Stomach (tissue), 9 donors: ENCODE measurements around the gene NCKAP5L. TPM values are rescaled to one million over a fixed set of nuclear protein-coding genes. Genes with fewer than 3 reads are reported as not detected.

Experiments
- DNase-seq, 2 donors: peaks; one replicate each; pipeline versions ENCODE4 v3.0.0 to v3.0.0-alpha.2; 2013 to 2019
- H3K27ac ChIP-seq, 5 donors: fragments of 200-600 bp in 4 of 5; sonication (generic) in 4 of 5; one replicate each; pipeline ENCODE4 v1.5.1; 2013 to 2019; ENCODE audit warnings: mild to moderate bottlenecking in 1 of 5, moderate library complexity in 1 of 5
- H3K27me3 ChIP-seq, 3 donors: fragments of 200-600 bp; sonication (generic); one replicate each; pipeline ENCODE4 v1.5.1; 2017 to 2019; ENCODE audit warnings: mixed run types in 1 of 3
- H3K36me3 ChIP-seq, 4 donors: fragments of 200-600 bp; sonication (generic); 1 replicate in 3 of 4; 2 replicates in 1 of 4; pipeline ENCODE4 v1.5.1; 2016 to 2019
- H3K4me1 ChIP-seq, 4 donors: fragments of 200-600 bp; sonication (generic); one replicate each; pipeline ENCODE4 v1.5.1; 2016 to 2019
- H3K4me3 ChIP-seq, 4 donors: fragments of 200-600 bp; sonication (generic) in 3 of 4; one replicate each; pipeline ENCODE4 v1.5.1; 2016 to 2019; ENCODE audit warnings: mild to moderate bottlenecking in 1 of 4
- H3K9me3 ChIP-seq, 4 donors: fragments of 200-600 bp; sonication (generic); one replicate each; pipeline ENCODE4 v1.5.1; 2016 to 2019
- EP300 ChIP-seq: sonication (generic); formaldehyde crosslinking; IDR thresholded peaks from one replicate; pipeline ENCODE4 v1.6.1; 2017; ENCODE audit warnings: antibody characterized with exemption
- POLR2A ChIP-seq, 4 donors: fragments of 450-650 bp; IDR thresholded peaks; one replicate each; pipeline ENCODE4 v1.6.1; 2016; ENCODE audit warnings: antibody characterized with exemption in 4 of 4, control low read depth in 2 of 4, mild to moderate bottlenecking in 1 of 4, moderate library complexity in 1 of 4
- POLR2AphosphoS5 ChIP-seq, 3 donors: sonication (generic); formaldehyde crosslinking; IDR thresholded peaks; one replicate each; pipeline ENCODE4 v1.6.1; 2016; ENCODE audit warnings: antibody characterized with exemption in 3 of 3
- WGBS, 5 donors: extraction: QIAGEN DNeasy Blood & Tissue Kit in 3 of 5; methylation state at CpG; one replicate each; pipeline versions ENCODE4 v1.1.5 to v1.1.7; 2013 to 2018; 5-methylcytosine and 5-hydroxymethylcytosine counted together
- intact Hi-C: fragments of 100-400 bp; cut with DNase I; formaldehyde crosslinking; loops from one replicate; pipeline ENCODE4 v1.15.1; 2023; ENCODE audit warnings: low total_unique reads
- polyA plus RNA-seq, 3 donors: library from polyadenylated mRNA; stranded (reverse); fragments of 200-250 nt; gene quantifications; one replicate each; pipeline ENCODE4 v1.2.3, GENCODE V29; 2013
- total RNA-seq, 5 donors: library from RNA; depleted of rRNA; stranded (reverse); fragments of >200 nt; gene quantifications; one replicate each; pipeline versions ENCODE4 v1.1.0 to v1.2.3, GENCODE V29; 2014 to 2016
- TF ChIP-seq, protein P1 (sequence below), 7 experiments: fragments of 450-650 bp in 4 of 7; fragments of 200-600 bp in 3 of 7; sonication (generic) in 3 of 7; IDR thresholded peaks; one replicate each; pipeline ENCODE4 v1.5.1; 2016 to 2019; ENCODE audit warnings: antibody characterized with exemption in 7 of 7, control low read depth in 2 of 7, mild to moderate bottlenecking in 1 of 7
- donor health status: healthy with polysubstance abuse.
- donor health status: Bipolar disorder and iron deficiency.
- donor health status: healthy.

Gene NCKAP5L
- total and polyA plus RNA-seq, 8 donors: 3.5 to 16.5 (median 7.0) TPM

GRCh38 chr12:49808686-49809380 is 19.4 kb downstream of the NCKAP5L start:
- peak in 1 of 2 donors; percentile 70 for DNase-seq
- Histone ChIP-seq H3K27ac (peak overlapping the region; percentile 43 to 81 (median 63)), H3K4me3 (no peak overlapping the region), H3K27me3 (no peaks in the 10 kb centered on the region), H3K36me3 (peaks cover 10 to 31% (median 27%) of the 10 kb centered on the region in 4 donors), H3K4me1 (peaks cover 8 to 35% (median 21%) of the 10 kb centered on the region in 4 donors), H3K9me3 (no peaks in the 10 kb centered on the region)
- intact Hi-C loops: no loop called here
- TF ChIP-seq POLR2AphosphoS5 (IDR thresholded peaks at IDR 0.05): no peak
- no peak for TF ChIP-seq POLR2A (IDR thresholded peaks at IDR 0.05)
- no peak for TF ChIP-seq EP300
- TF ChIP-seq, protein P1, sequence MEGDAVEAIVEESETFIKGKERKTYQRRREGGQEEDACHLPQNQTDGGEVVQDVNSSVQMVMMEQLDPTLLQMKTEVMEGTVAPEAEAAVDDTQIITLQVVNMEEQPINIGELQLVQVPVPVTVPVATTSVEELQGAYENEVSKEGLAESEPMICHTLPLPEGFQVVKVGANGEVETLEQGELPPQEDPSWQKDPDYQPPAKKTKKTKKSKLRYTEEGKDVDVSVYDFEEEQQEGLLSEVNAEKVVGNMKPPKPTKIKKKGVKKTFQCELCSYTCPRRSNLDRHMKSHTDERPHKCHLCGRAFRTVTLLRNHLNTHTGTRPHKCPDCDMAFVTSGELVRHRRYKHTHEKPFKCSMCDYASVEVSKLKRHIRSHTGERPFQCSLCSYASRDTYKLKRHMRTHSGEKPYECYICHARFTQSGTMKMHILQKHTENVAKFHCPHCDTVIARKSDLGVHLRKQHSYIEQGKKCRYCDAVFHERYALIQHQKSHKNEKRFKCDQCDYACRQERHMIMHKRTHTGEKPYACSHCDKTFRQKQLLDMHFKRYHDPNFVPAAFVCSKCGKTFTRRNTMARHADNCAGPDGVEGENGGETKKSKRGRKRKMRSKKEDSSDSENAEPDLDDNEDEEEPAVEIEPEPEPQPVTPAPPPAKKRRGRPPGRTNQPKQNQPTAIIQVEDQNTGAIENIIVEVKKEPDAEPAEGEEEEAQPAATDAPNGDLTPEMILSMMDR (IDR thresholded peaks at IDR 0.05): no peak
- WGBS, 5 donors: 60 to 80% (median 73%) methylated on average over 11 to 14 of the region's 14 CpGs

DNA sequence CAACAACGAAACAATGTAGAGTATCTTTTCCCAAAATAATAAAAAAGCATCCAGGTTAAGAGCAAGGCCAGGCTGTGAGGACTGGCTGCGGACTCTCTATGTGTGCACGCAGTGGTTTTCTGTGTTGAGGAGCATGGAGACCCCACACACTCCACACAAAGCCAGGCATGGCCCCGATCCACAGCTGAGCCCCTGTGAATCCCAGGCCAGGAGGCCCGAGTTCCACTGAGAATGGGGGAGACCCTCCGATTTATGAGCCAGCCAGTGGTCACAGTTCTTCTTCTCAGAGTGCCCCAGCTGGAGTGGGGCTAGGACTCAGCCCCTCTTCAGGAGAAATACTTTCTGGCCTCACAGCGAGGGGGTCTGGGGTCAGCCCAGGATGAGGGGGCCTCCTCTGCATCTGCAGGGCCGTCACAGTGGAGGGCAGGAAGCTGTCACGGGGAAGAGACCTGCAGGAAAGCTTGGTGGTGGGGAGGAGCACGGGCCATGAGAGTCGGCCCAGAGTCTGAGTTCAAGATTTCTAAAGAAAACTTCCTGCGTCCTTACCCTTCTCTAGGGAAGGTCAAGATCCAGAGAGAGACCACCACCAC is 20.1 kb downstream of the NCKAP5L start:
- Histone ChIP-seq H3K27ac (peak overlapping the region in 3 of 5 donors; percentile 63 to 81 (median 76)), H3K27me3 (no peaks in the 10 kb centered on the region), H3K9me3 (no peaks in the 10 kb centered on the region), H3K36me3 (peaks cover 12 to 38% (median 34%) of the 10 kb centered on the region in 4 donors), H3K4me1 (peaks cover 8 to 35% (median 21%) of the 10 kb centered on the region in 4 donors), H3K4me3 (no peak overlapping the region)
- TF ChIP-seq POLR2A (IDR thresholded peaks at IDR 0.05) (no peak), EP300 (no peak), POLR2AphosphoS5 (IDR thresholded peaks at IDR 0.05) (no peak)
- TF ChIP-seq, protein P1 (IDR thresholded peaks at IDR 0.05): no peak
- no peak for DNase-seq
- 79 to 89% (median 87%) methylated on average over 10 to 12 of the region's 12 CpGs for WGBS, 5 donors
- intact Hi-C loops: no loop called here

- Histone ChIP-seq H3K36me3 (peaks cover 24 to 51% (median 46%) of the 10 kb centered on the region in 4 donors), H3K9me3 (no peaks in the 10 kb centered on the region), H3K4me3 (no peak overlapping the region), H3K27me3 (no peaks in the 10 kb centered on the region), H3K27ac (no peak overlapping the region), H3K4me1 (peaks cover 8 to 35% (median 21%) of the 10 kb centered on the region in 4 donors)
- DNase-seq: no peak
- intact Hi-C loops: no loop called here
- 84 to 91% (median 89%) methylated on average over 7 of the region's 7 CpGs for WGBS, 5 donors
- TF ChIP-seq, protein P1 (IDR thresholded peaks at IDR 0.05): no peak
- TF ChIP-seq EP300 (no peak), POLR2A (IDR thresholded peaks at IDR 0.05) (no peak), POLR2AphosphoS5 (IDR thresholded peaks at IDR 0.05) (no peak)
These were observed 21.3 kb downstream of the NCKAP5L start for GRCh38 chr12:49806877-49807276.

DNA sequence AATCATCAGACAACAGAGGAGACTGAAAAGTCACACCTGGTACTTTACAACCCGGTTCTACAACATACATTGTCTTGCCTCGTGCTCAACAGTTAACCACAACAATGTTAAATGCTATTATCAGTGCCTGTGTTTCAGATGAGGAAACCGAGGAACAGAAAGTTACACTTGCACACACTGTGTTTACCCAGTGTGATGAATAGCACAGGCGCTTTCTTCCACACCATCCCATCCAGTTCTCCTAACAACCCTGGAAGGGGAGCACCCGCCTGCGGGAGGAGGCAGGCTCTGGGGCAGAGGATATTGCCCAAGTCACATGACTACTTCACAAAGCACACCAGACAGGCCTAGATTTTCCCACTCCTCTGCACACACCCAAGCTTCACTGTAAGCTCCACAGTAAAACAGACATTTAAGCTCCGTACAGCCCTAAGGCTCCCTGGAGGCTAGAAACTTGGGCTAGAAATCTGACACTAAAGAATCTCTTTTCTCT is 21.8 kb downstream of the NCKAP5L start:
- TF ChIP-seq, protein P1 (IDR thresholded peaks at IDR 0.05): no peak
- TF ChIP-seq POLR2AphosphoS5 (IDR thresholded peaks at IDR 0.05) (no peak), EP300 (no peak), POLR2A (IDR thresholded peaks at IDR 0.05) (no peak)
- H3K9me3 ChIP-seq: no peaks in the 10 kb centered on the region
- no peaks in the 10 kb centered on the region for H3K27me3 ChIP-seq
- intact Hi-C loops: no loop called here
- no peak overlapping the region for H3K4me3 ChIP-seq
- DNase-seq: no peak
- H3K4me1 ChIP-seq: peaks cover 8 to 35% (median 20%) of the 10 kb centered on the region in 4 donors
- 83 to 89% (median 85%) methylated on average over 7 of the region's 7 CpGs for WGBS, 5 donors
- no peak overlapping the region for H3K27ac ChIP-seq
- peaks cover 25 to 56% (median 51%) of the 10 kb centered on the region in 4 donors for H3K36me3 ChIP-seq
